IMR-90 (cell line): ENCODE measurements around the gene CEBPG. TPM values are rescaled to one million over a fixed set of nuclear protein-coding genes. Genes with fewer than 3 reads are reported as not detected.

Experiments
- ATAC-seq: fragments of 200-7000 bp; cut with Tn5 transposase; 2 replicates; pipeline ENCODE4 v1.9.1; 2020; ENCODE audit warnings: low read depth, mild to moderate bottlenecking, moderate library complexity
- BruUV-seq: library from RNA; stranded (reverse); fragments of 400-500 nt; replicated peaks from 2 replicates; lab custom pipeline; 2021; lab: Mats Ljungman, UMichigan
- CTCF ChIA-PET: fragments of 300-600 bp; formaldehyde crosslinking; extraction: SDS; loops from one replicate; lab custom pipeline; 2021; ENCODE audit warnings: antibody characterized with exemption; lab: Yijun Ruan, JAX
- POLR2A ChIA-PET: fragments of 300-600 bp; sonication (Branson Sonifier 250); formaldehyde crosslinking; loops from one replicate; lab custom pipeline; 2022; ENCODE audit warnings: antibody characterized with exemption; ENCODE audit not compliant: unreplicated experiment; lab: Charles Lee
- DNase-seq: peaks from one replicate; pipeline ENCODE4 v3.0.0; 2013
- H2AFZ ChIP-seq: replicated peaks from 2 replicates; pipeline ENCODE3; 2013; ENCODE audit warnings: low read length, mild to moderate bottlenecking; ENCODE audit not compliant: poor library complexity
- H2AK5ac ChIP-seq: 2 replicates; pipeline ENCODE4 v1.6.1; 2013; ENCODE audit warnings: low read depth, low read length, inconsistent platforms
- H2AK9ac ChIP-seq: replicated peaks from 2 replicates; pipeline ENCODE3; 2013; ENCODE audit warnings: mild to moderate bottlenecking, low read depth, low read length, moderate library complexity; ENCODE audit not compliant: poor library complexity
- H2BK120ac ChIP-seq: 2 replicates; pipeline ENCODE4 v1.6.1; 2013; ENCODE audit warnings: low read depth, low read length, inconsistent platforms
- H2BK15ac ChIP-seq: 3 replicates; pipeline ENCODE4 v1.6.1; 2013; ENCODE audit warnings: low read depth, low read length, inconsistent platforms
- H2BK20ac ChIP-seq: 2 replicates; pipeline ENCODE4 v1.6.1; 2013; ENCODE audit warnings: low read depth, mild to moderate bottlenecking, inconsistent platforms, low read length, moderate library complexity
- H2BK5ac ChIP-seq: 2 replicates; pipeline ENCODE4 v1.6.1; 2013; ENCODE audit warnings: mild to moderate bottlenecking, low read depth, low read length, inconsistent platforms; ENCODE audit not compliant: poor library complexity, severe bottlenecking
- H3K14ac ChIP-seq: replicated peaks from 2 replicates; pipeline ENCODE4 v1.6.1; 2013; ENCODE audit warnings: low read depth, low read length, inconsistent platforms
- H3K18ac ChIP-seq: 2 replicates; pipeline ENCODE4 v1.6.1; 2013; ENCODE audit warnings: low read depth, low read length, control low read depth
- H3K23ac ChIP-seq: 2 replicates; pipeline ENCODE4 v1.6.1; 2013; ENCODE audit warnings: low read depth, low read length, inconsistent platforms
- H3K27ac ChIP-seq: 2 replicates; pipeline ENCODE4 v1.5.1; 2013; ENCODE audit warnings: mild to moderate bottlenecking, control low read depth, low read length; ENCODE audit not compliant: insufficient read depth
- H3K27me3 ChIP-seq: 2 replicates; pipeline ENCODE4 v1.6.1; 2013; ENCODE audit warnings: low read length; ENCODE audit not compliant: control insufficient read depth, insufficient read depth
- H3K36me3 ChIP-seq: 2 replicates; pipeline ENCODE4 v1.6.1; 2013; ENCODE audit warnings: low read length, mixed read lengths; ENCODE audit not compliant: control insufficient read depth, insufficient read depth
- H3K4ac ChIP-seq: 2 replicates; pipeline ENCODE4 v1.6.1; 2013; ENCODE audit warnings: low read depth, low read length, inconsistent platforms
- H3K4me1 ChIP-seq: 2 replicates; pipeline ENCODE4 v1.6.1; 2013; ENCODE audit warnings: low read length, mixed read lengths; ENCODE audit not compliant: control insufficient read depth, insufficient read depth
- H3K4me2 ChIP-seq: 2 replicates; pipeline ENCODE4 v1.6.1; 2013; ENCODE audit warnings: low read depth, mild to moderate bottlenecking, control low read depth, low read length, moderate library complexity
- H3K4me3 ChIP-seq: 2 replicates; pipeline ENCODE4 v1.5.1; 2013; ENCODE audit warnings: low read depth, mild to moderate bottlenecking, control low read depth, low read length, moderate library complexity; ENCODE audit not compliant: insufficient read depth
- H3K56ac ChIP-seq: 2 replicates; pipeline ENCODE4 v1.6.1; 2013; ENCODE audit warnings: low read length, inconsistent platforms; ENCODE audit not compliant: insufficient read depth; ENCODE audit errors: extremely low read depth
- H3K79me1 ChIP-seq, 2 experiments: 2 replicates each; pipeline ENCODE4 v1.6.1; 2013; ENCODE audit warnings: low read length in 2 of 2, inconsistent platforms in 1 of 2, low read depth in 1 of 2
- H3K9ac ChIP-seq: 2 replicates; pipeline ENCODE4 v1.6.1; 2013; ENCODE audit warnings: low read depth, low read length, control low read depth
- H3K9me1 ChIP-seq: 2 replicates; pipeline ENCODE4 v1.6.1; 2013; ENCODE audit warnings: low read length, inconsistent platforms; ENCODE audit not compliant: insufficient read depth
- H3K9me3 ChIP-seq: 2 replicates; pipeline ENCODE4 v1.6.1; 2013; ENCODE audit warnings: low read length; ENCODE audit not compliant: control insufficient read depth, insufficient read depth
- H4K20me1 ChIP-seq: 2 replicates; pipeline ENCODE4 v1.6.1; 2013; ENCODE audit warnings: low read length, inconsistent platforms; ENCODE audit not compliant: insufficient read depth
- H4K5ac ChIP-seq: 2 replicates; pipeline ENCODE4 v1.6.1; 2013; ENCODE audit warnings: mild to moderate bottlenecking, low read depth, low read length, control low read depth
- H4K8ac ChIP-seq, 2 experiments: 2 replicates each; pipeline ENCODE4 v1.6.1; 2013; ENCODE audit warnings: low read depth in 2 of 2, low read length in 2 of 2, control low read depth in 1 of 2, inconsistent platforms in 1 of 2
- H4K91ac ChIP-seq: 2 replicates; pipeline ENCODE4 v1.6.1; 2013; ENCODE audit warnings: low read depth, low read length, inconsistent platforms; ENCODE audit not compliant: insufficient read depth
- BHLHE40 ChIP-seq: fragments of 150-350 bp; IDR thresholded peaks from 2 replicates; pipeline ENCODE4 v1.6.1; 2016; ENCODE audit warnings: mild to moderate bottlenecking, low read depth, low read length
- CHD1 ChIP-seq: IDR thresholded peaks from 2 replicates; pipeline ENCODE4 v1.6.1; 2012; ENCODE audit warnings: low read depth, low read length, improper control_type of control experiment
- MAFK ChIP-seq: IDR thresholded peaks from 2 replicates; pipeline ENCODE4 v1.6.1; 2012; ENCODE audit warnings: low read depth, low read length, improper control_type of control experiment
- MAZ ChIP-seq: IDR thresholded peaks from 2 replicates; pipeline ENCODE4 v1.6.1; 2012; ENCODE audit warnings: low read depth, mild to moderate bottlenecking, low read length, improper control_type of control experiment, moderate library complexity, borderline replicate concordance
- MXI1 ChIP-seq: IDR thresholded peaks from 2 replicates; pipeline ENCODE4 v1.6.1; 2012; ENCODE audit warnings: low read depth, mild to moderate bottlenecking, low read length, moderate library complexity, borderline replicate concordance
- NFE2L2 ChIP-seq: fragments of 150-350 bp; IDR thresholded peaks from 2 replicates; pipeline ENCODE4 v1.6.1; 2016; ENCODE audit warnings: low read depth, mild to moderate bottlenecking, low read length
- POLR2A ChIP-seq: IDR thresholded peaks from 2 replicates; pipeline ENCODE4 v1.6.1; 2012; ENCODE audit warnings: mild to moderate bottlenecking, low read depth, low read length
- RAD21 ChIP-seq: IDR thresholded peaks from 2 replicates; pipeline ENCODE4 v1.6.1; 2012; ENCODE audit warnings: low read length, improper control_type of control experiment
- RCOR1 ChIP-seq: IDR thresholded peaks from 2 replicates; pipeline ENCODE4 v1.6.1; 2012; ENCODE audit warnings: mild to moderate bottlenecking, low read length, improper control_type of control experiment; ENCODE audit not compliant: insufficient replicate concordance
- SMC3 ChIP-seq: fragments of 150-350 bp; IDR thresholded peaks from 2 replicates; pipeline ENCODE4 v1.6.1; 2016; ENCODE audit warnings: low read depth, mild to moderate bottlenecking, antibody characterized with exemption, low read length, moderate library complexity
- USF2 ChIP-seq: fragments of 150-350 bp; IDR thresholded peaks from 2 replicates; pipeline ENCODE4 v1.6.1; 2017; ENCODE audit warnings: mild to moderate bottlenecking, antibody characterized with exemption, low read length, low read depth
- WGBS, 2 experiments: methylation state at CpG; one replicate each; pipeline versions ENCODE4 v1.1.5 to v1.1.7; 2013; ENCODE audit warnings: missing lambda C conversion rate in 2 of 2; ENCODE audit not compliant: insufficient read length in 1 of 2; ENCODE audit errors: extremely low coverage in 2 of 2; 5-methylcytosine and 5-hydroxymethylcytosine counted together
- dilution Hi-C: fragments of 300-500 bp; cut with HindIII; formaldehyde crosslinking; loops from one replicate; pipeline ENCODE4 v1.14.3; 2018; ENCODE audit warnings: low sequenced_read_pairs; ENCODE audit not compliant: unreplicated experiment
- in situ Hi-C: fragments of 300-500 bp; cut with MboI; formaldehyde crosslinking; loops from 3 replicates; pipeline ENCODE4 v1.14.3; 2019; ENCODE audit warnings: low sequenced_read_pairs, inconsistent platforms, mixed read lengths
- intact Hi-C: fragments of 100-400 bp; cut with micrococcal nuclease; formaldehyde crosslinking; loops from 2 replicates; pipeline ENCODE4 v1.10.0; 2022
- polyA plus RNA-seq, 3 experiments: library from polyadenylated mRNA; depleted of rRNA; stranded (reverse); fragments of >200 nt; gene quantifications; 2 replicates each; pipeline ENCODE4 v1.2.3, GENCODE V29; 2012; ENCODE audit warnings: low replicate concordance in 1 of 3
- total RNA-seq: library from RNA; depleted of rRNA; stranded (reverse); fragments of >200 nt; gene quantifications from 2 replicates; pipeline ENCODE4 v1.2.3, GENCODE V29; 2012
- TF ChIP-seq, protein P1 (sequence below): fragments of 150-350 bp; IDR thresholded peaks from 2 replicates; pipeline ENCODE4 v1.6.1; 2016; ENCODE audit warnings: low read depth, mild to moderate bottlenecking, low read length, moderate library complexity, borderline replicate concordance

The CEBPG gene
- total and polyA plus RNA-seq, 2 of the 4 experiments (the other 2 are of a cell fraction), result 9.2 to 14.3 TPM

GRCh38 chr19:33398361-33399060 is 25.0 kb downstream of the CEBPG start (continued):
- TF ChIP-seq BHLHE40 (no peak), USF2 (no peak)

DNA sequence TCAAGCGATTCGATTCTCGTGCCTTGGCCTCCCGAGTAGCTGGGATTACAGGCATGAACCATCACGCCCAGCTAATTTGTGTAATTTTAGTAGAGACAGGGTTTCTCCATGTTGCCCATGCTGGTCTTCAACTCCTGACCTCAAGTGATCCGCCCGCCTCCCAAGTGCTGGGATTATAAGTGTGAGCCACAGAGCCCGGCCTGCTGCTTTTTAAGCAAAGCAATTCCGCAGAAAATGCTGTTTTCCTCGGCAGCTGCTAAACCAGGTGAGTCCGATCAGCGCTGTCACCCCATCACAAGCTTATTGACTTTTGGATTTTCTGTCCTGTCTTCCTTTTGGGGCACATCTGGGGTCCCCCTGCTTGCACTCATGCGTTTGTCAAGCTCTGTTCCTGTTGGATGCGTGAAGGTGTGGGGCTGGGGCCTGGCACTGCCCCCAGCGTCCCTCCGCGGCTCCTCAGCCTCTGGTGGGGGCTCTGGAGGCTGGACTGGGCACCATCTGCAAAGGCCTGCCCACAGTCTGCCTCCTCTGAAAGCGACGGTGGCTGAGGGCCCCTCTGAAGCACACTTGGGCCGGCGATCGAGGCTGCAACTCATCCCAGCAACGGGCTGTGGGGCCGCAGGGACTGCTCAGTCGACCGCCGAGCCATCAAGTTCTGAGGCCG is 25.7 kb downstream of the CEBPG start:
- Histone ChIP-seq H4K5ac (no peak overlapping the region), H3K79me1 (peaks cover 0 to 9% of the 10 kb centered on the region in 2 experiments; a peak in 1 of 4 replicates), H3K56ac (no peak overlapping the region), H3K4me2 (no peak overlapping the region), H3K23ac (no peak overlapping the region), H3K9ac (no peak overlapping the region), H3K36me3 (no peaks in the 10 kb centered on the region), H2BK15ac (no peak overlapping the region), H3K27me3 (no peaks in the 10 kb centered on the region), H2BK120ac (no peak overlapping the region), H4K91ac (no peak overlapping the region), H2AFZ (no peak overlapping the region), H2AK5ac (no peak overlapping the region), H3K9me3 (no peaks in the 10 kb centered on the region), H3K4me3 (no peak overlapping the region), H2BK5ac (no peak overlapping the region), H3K18ac (no peak overlapping the region), H4K20me1 (peaks cover 17% of the 10 kb centered on the region; the same call in 1 of the 2 replicates), H2AK9ac (no peak overlapping the region), H3K4ac (no peak overlapping the region), H3K4me1 (peaks cover 19% of the 10 kb centered on the region), H3K14ac (no peak overlapping the region), H3K27ac (no peak overlapping the region), H2BK20ac (no peak overlapping the region), H4K8ac (no peak overlapping the region), H3K9me1 (peaks cover 3% of the 10 kb centered on the region; the same call in 1 of the 2 replicates)
- WGBS, 2 experiments, result 89% methylated on average over 23 of the region's 28 CpGs; no CpG with 5 or more reads in 1 of the 2 experiments
- in situ Hi-C loops (no loop called here), dilution Hi-C loops (no loop called here), intact Hi-C loops (no loop called here)
- TF ChIP-seq MAZ (no peak), RCOR1 (no peak), POLR2A (no peak), MAFK (no peak), USF2 (no peak), NFE2L2 (no peak), SMC3 (no peak), RAD21 (no peak), MXI1 (no peak), CHD1 (no peak)
- TF ChIP-seq, protein P1, sequence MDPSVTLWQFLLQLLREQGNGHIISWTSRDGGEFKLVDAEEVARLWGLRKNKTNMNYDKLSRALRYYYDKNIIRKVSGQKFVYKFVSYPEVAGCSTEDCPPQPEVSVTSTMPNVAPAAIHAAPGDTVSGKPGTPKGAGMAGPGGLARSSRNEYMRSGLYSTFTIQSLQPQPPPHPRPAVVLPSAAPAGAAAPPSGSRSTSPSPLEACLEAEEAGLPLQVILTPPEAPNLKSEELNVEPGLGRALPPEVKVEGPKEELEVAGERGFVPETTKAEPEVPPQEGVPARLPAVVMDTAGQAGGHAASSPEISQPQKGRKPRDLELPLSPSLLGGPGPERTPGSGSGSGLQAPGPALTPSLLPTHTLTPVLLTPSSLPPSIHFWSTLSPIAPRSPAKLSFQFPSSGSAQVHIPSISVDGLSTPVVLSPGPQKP, result no peak
- CTCF ChIA-PET, result interaction anchor here (1.1 kb wide), 1 partner anchor 15 kb away, joined by 3 read pairs; no protein-coding TSS in a partner anchor
- DNase-seq, result no peak
- POLR2A ChIA-PET, result no interaction called here
- no TSS peak for BruUV-seq
- ATAC-seq, result no peak
